ENCODE data around the gene DCAF8. TPM values are rescaled to one million over a fixed set of nuclear protein-coding genes. Genes with fewer than 3 reads are reported as not detected.

The DCAF8 gene
- total RNA-seq, 1 experiment from 2014 or later: 126 TPM

DNA sequence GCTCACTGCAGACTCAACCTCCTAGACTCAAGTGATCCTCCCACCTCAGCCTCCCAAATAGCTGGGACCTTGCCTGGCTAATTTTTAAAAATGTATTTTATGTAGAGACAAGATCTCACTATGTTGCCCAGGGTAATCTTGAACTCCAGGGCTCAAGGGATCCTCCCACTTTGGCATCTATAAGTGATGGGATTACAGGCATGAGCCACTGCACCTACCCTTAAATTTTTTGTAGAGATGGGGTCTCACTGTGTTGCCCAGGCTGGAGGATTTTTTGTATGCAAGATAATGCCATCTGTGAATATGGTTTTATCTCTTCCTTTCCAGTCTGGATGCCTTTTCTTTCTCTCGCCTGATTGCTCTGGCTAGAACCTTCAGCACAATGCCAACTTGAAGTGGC, 8.7 kb upstream of the DCAF8 start:
- CTCF ChIA-PET: no interaction called here
- no peaks in the 10 kb centered on the region for H3K36me3 Mint-ChIP-seq (ENCODE audit: insufficient read depth, unreplicated experiment)
- peaks cover 13% of the 10 kb centered on the region for H3K27me3 Mint-ChIP-seq (ENCODE audit: unreplicated experiment)
- H3K4me1 Mint-ChIP-seq (ENCODE audit: low read depth, unreplicated experiment): no peaks in the 10 kb centered on the region
- intact Hi-C loops (cut with micrococcal nuclease; ENCODE audit: unreplicated experiment): no loop called here
- no peaks in the 10 kb centered on the region for H3K9me3 Mint-ChIP-seq (ENCODE audit: low read depth, unreplicated experiment)
- no peak overlapping the region for H3K27ac Mint-ChIP-seq (ENCODE audit: unreplicated experiment)
- TF ChIP-seq, protein P1, sequence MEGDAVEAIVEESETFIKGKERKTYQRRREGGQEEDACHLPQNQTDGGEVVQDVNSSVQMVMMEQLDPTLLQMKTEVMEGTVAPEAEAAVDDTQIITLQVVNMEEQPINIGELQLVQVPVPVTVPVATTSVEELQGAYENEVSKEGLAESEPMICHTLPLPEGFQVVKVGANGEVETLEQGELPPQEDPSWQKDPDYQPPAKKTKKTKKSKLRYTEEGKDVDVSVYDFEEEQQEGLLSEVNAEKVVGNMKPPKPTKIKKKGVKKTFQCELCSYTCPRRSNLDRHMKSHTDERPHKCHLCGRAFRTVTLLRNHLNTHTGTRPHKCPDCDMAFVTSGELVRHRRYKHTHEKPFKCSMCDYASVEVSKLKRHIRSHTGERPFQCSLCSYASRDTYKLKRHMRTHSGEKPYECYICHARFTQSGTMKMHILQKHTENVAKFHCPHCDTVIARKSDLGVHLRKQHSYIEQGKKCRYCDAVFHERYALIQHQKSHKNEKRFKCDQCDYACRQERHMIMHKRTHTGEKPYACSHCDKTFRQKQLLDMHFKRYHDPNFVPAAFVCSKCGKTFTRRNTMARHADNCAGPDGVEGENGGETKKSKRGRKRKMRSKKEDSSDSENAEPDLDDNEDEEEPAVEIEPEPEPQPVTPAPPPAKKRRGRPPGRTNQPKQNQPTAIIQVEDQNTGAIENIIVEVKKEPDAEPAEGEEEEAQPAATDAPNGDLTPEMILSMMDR (IDR thresholded peaks at IDR 0.05; ENCODE audit: unreplicated experiment): no peak
- DNase-seq: no peak
- BruUV-seq (replicated peaks): no TSS peak
- no peak overlapping the region for H3K4me3 Mint-ChIP-seq (ENCODE audit: low read depth, unreplicated experiment)

GRCh38 chr1:160267284-160267991, 5.1 kb upstream of the DCAF8 start:
- no TSS peak for BruUV-seq (replicated peaks)
- DNase-seq: no peak
- H3K9me3 Mint-ChIP-seq (ENCODE audit: low read depth, unreplicated experiment): no peaks in the 10 kb centered on the region
- TF ChIP-seq, protein P1 (IDR thresholded peaks at IDR 0.05; ENCODE audit: unreplicated experiment): no peak
- H3K4me1 Mint-ChIP-seq (ENCODE audit: low read depth, unreplicated experiment): no peaks in the 10 kb centered on the region
- CTCF ChIA-PET: no interaction called here
- intact Hi-C loops (cut with micrococcal nuclease; ENCODE audit: unreplicated experiment): no loop called here
- no peak overlapping the region for H3K4me3 Mint-ChIP-seq (ENCODE audit: low read depth, unreplicated experiment)
- no peak overlapping the region for H3K27ac Mint-ChIP-seq (ENCODE audit: unreplicated experiment)
- H3K36me3 Mint-ChIP-seq (ENCODE audit: insufficient read depth, unreplicated experiment): peaks cover 14% of the 10 kb centered on the region
- peaks cover 13% of the 10 kb centered on the region for H3K27me3 Mint-ChIP-seq (ENCODE audit: unreplicated experiment)

DNA sequence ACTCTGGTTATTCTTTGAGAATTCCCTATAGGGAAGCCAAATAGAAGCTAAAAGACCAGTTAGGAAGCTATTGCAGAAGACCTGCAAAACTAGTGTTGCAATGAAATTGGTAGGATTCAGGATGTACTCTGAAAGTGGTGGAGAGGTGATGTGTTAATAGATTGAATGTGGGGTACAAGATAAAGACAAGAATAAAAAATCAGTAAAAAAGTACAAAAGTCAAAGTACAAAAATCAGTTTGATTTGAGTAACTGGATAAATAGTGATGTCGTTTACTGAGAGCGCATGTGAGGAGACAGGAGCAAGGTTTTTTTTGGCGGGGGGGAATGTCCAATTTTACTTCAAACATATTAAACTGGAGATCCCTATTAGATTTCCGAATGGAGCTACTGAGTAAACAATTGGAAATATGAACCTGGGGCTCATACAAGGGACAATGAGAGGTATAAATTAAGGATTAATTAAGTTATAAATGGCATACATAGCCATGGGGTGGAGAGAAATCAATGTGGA, 2.5 kb upstream of the DCAF8 start:
- Mint-ChIP-seq H3K9me3 (ENCODE audit: low read depth, unreplicated experiment) (no peaks in the 10 kb centered on the region), H3K27ac (ENCODE audit: unreplicated experiment) (no peak overlapping the region), H3K27me3 (ENCODE audit: unreplicated experiment) (peaks cover 13% of the 10 kb centered on the region), H3K36me3 (ENCODE audit: insufficient read depth, unreplicated experiment) (peaks cover 33% of the 10 kb centered on the region), H3K4me1 (ENCODE audit: low read depth, unreplicated experiment) (peaks cover 12% of the 10 kb centered on the region), H3K4me3 (ENCODE audit: low read depth, unreplicated experiment) (no peak overlapping the region)
- TF ChIP-seq, protein P1 (IDR thresholded peaks at IDR 0.05; ENCODE audit: unreplicated experiment): no peak
- intact Hi-C loops (cut with micrococcal nuclease; ENCODE audit: unreplicated experiment): no loop called here
- CTCF ChIA-PET: no interaction called here
- no peak for DNase-seq
- no TSS peak for BruUV-seq (replicated peaks)

- intact Hi-C loops (cut with micrococcal nuclease; ENCODE audit: unreplicated experiment): no loop called here
- Mint-ChIP-seq H3K4me3 (ENCODE audit: low read depth, unreplicated experiment) (peak overlapping the region; percentile 93), H3K27ac (ENCODE audit: unreplicated experiment) (peak overlapping the region; percentile 98), H3K4me1 (ENCODE audit: low read depth, unreplicated experiment) (peaks cover 12% of the 10 kb centered on the region), H3K9me3 (ENCODE audit: low read depth, unreplicated experiment) (no peaks in the 10 kb centered on the region), H3K27me3 (ENCODE audit: unreplicated experiment) (no peaks in the 10 kb centered on the region), H3K36me3 (ENCODE audit: insufficient read depth, unreplicated experiment) (peaks cover 33% of the 10 kb centered on the region)
- no TSS peak for BruUV-seq (replicated peaks)
- DNase-seq: peak; percentile 60
- TF ChIP-seq, protein P1 (IDR thresholded peaks at IDR 0.05; ENCODE audit: unreplicated experiment): no peak
- CTCF ChIA-PET: interaction anchor here (1.0 to 2.7 kb wide), 2 partner anchors 9 to 30 kb away, joined by 3 to 11 read pairs; no protein-coding TSS in a partner anchor
These were observed 825 bp downstream of the DCAF8 start for GRCh38 chr1:160261556-160261892.
